GM18526 (cell line): ENCODE data around the gene CTNNBL1.

Source experiments
- POLR2A ChIP-seq: IDR thresholded peaks from 3 replicates; pipeline ENCODE4 v1.6.1; 2011; ENCODE audit not compliant: insufficient read length; ENCODE audit errors: extremely low read depth

The CTNNBL1 gene

DNA sequence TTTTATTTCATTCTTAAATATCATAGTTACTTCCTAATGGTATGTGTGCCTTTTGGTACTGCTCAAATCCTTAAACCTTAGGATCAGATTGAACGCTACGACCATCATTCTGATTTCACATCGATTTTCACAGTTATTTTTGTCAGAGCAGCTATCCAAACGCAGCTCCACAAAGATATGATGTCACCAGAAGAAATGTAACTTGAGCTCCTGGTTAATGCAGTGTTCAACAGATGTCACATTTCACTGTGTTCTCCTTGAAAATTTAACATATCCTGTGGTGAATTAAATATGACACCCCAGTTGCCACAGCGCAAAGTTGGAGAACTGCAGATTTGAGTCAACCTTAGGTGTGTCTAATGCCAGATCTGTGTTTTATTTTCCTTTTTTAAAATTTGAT, 81.4 kb downstream of the CTNNBL1 start:
- no peak for TF ChIP-seq POLR2A

DNA sequence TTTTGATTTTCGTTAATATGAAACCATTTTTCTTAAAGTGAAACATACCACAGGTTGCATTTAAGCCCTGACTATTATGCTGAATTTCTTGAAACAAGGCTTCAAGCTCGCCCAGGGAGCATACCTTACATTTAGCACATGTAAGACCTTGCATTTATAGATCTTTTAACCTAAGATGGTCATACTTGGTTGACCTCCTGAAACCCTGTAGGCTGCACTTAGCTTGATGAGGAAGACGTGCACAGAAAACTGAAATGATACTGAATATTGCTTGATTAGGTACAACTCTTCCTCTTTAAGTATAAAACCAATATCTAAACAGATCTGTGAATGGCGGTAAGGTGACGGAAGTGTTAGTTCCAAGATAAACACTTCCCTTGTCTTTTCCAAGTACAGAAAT, 82.2 kb downstream of the CTNNBL1 start:
- TF ChIP-seq POLR2A: no peak

DNA sequence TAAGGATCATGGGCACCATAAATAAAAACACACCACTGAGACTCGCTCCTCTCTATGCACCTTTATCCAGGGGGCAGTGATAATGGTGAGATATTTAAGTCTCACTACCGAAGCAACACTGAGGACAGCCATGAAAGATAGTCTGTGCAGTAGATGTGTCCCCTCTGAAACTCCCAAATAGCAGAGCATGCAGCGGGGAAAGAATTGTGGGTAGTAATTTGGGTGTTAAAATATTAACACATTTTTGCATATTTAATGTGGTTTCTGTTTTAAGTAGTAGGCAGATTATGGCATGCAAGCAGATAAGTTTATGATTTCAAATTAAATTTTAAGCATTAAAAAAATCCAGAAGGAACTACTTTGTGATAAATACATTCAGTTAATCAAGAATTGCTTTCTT, 82.7 kb downstream of the CTNNBL1 start:
- no peak for TF ChIP-seq POLR2A

DNA sequence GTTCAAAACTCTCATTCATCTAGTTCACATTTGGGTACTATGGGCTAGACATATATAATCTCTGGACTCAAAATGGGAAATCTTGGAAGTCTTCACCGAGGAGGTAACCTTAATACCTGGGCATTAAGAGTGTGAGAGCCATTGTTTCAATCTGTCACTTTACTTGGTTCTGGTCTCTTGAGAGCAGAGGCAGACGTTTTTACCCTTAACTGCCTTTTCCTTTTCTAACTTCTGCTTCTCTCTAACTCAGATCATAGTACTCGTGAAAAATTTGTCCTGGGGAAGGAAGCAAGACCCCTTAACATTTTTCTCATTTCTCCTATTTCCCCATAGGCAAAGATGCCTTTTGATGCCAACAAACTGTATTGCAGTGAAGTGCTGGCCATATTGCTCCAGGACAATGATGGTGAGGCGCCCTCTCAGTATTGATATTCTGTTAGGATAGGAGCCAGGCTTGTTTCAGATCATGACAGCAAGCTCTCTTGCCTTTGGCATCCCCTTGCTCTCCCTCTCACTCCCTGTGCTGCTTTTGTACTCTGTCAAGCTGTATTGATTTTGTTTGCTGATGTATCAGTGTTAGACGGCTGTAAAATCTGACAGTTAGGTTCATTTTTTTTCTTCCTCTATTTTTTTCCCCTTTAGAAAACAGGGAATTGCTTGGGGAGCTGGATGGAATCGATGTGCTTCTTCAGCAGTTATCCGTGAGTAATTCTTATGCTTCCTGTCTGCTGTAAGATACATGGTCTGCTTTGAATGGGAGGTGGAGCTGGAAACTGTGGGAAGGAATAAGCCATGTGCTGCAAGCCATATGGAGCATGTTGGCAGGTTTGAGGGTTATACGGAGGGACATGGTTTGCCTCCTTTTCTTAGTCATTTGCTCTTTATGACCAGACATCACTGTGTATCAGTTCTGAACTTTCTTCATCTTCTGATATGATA, 83.5 kb downstream of the CTNNBL1 start:
- no peak for TF ChIP-seq POLR2A

DNA sequence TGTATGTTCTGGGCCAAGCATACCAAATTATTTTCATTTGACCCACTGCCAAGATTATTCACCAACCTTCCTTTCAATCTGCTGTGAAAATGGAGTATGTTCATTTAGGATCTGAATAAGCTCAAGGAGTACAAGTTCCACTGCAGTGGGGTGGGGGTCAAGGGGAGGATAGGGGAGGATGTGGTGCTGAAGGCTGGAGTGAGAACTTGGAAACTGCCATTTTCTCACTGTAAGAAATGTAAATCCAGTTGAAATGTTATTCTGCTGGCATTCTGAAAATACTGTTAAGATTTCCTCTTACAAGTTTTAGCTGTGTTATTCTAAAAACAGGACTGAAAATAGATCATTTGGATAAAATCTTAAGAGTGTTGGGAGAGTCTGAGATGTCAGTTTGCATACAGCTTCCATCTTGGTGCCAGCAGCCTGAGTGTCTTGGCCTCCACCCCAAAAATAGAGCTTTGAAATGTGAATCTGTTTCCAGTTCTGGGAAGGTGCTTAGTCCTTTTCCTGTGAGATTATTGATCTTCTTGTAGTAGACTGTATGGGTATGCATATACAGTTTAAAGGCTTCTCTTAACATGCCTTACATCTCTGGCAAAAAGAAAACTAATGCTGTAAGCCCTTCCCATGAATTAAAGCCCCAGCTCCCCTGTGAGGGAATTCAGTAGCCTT, 84.3 kb downstream of the CTNNBL1 start:
- no peak for TF ChIP-seq POLR2A

DNA sequence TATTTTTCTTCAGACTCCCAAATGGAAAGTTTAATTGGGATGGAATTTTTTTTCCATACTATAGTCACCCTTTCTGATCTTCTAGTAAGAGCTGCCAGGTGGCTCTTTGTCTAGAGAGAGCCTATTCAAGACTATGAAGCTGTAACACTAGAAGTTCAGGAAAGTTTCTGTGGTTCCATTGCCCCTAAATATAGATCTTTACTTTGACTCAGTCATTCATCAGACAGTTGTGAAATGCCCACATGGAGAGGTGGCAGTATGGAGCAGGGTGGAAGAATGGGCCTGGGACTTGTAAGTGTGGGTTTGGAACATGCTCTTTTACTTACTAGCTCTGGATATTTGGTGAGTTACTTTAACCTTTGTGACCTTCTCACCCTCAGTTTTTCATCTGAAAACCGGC, 87.8 kb downstream of the CTNNBL1 start:
- TF ChIP-seq POLR2A: no peak

DNA sequence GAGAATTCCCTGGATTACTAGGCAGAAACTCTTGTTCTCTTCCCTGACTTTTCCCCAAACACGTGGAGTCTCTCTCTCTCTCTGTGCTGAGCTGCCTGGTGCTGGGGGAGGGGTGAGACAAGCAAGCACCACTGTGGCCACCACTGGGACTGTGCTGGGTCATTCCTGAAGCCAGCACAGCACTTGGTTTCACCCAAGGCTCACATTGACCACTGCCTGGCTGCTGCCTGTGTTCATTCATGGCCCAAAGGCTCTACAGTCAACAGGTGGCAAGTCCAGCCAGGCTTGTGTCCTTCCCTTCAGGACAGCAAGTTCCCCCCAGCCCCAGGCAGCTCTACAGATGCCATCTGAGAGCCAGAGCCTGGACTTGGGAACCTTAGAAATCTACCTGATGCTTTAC, 92.2 kb downstream of the CTNNBL1 start:
- TF ChIP-seq POLR2A: no peak

DNA sequence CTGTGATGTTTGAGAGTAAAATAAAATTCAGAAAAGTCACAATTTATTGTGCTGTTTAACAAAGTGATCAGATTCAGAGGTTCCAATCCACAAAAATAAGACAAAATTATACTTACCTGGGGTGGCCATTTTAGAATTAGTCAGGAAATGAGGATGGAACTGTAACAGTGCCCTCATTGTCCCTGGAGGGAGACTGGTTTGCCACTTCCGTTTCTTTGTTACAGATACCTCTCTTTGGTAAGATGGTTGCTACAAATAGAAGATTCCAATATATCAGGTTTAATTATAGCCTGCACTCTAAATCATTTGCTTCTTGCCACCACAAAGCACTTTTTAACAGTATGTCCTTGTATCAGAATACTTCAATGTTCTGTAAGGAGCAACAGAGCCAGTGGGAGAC, 95.6 kb downstream of the CTNNBL1 start:
- no peak for TF ChIP-seq POLR2A

DNA sequence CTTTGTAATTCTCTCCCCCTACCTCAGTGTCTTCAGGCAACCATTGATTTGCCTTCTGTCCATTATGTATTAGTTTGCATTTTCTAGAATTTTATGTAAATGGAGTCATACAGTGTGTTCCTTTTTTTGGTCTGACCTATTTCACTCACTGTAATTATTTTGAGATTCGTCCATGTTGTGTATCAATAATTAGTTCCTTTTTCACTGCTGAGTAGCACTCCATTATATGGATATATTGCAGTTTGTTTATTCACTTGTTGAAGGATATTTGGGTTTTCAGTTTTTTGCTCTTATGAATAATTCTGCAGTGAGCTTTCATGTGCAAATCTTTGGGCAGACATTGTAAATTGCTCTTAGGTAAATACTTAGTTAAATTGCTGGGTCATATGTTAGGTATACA, 97.1 kb downstream of the CTNNBL1 start:
- no peak for TF ChIP-seq POLR2A

DNA sequence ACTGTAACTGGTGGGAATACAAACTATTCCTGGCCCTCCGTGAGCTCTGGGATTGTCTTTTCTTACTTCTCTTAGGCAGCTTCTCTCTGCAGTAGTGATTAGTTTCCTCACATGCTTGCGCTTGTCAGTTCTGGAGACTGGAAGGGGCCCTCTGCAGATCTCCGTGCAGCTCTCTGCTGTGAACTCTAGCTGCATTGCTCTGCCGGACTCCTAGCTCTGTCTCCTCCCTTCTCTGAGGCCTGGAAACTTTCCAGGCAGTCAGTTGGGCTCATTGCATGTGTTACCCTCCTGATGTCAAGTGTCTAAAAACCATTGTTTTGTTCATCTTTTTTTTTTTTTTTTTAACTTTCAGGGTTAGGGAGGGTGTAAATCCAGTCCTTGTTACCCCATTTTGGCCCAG, 102.3 kb downstream of the CTNNBL1 start:
- no peak for TF ChIP-seq POLR2A

DNA sequence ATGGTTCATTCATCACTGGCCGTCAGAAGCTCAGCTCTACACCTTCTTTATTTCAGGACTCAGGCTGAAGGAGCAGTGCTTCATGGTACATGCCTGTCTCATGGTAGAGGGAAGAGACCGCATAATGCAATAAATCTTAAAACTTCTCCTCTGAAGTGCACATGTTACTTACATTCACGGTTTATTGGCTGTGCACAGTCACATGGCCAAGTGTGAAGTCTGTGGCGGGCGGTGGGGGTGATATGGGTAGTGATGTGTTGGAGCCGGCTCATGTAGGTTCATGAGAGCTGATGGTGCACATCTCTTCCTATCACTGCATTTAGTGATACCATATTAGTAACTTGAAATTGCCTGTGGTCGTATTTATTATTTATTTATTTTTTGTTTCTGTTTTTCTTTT, 102.9 kb downstream of the CTNNBL1 start:
- TF ChIP-seq POLR2A: no peak

DNA sequence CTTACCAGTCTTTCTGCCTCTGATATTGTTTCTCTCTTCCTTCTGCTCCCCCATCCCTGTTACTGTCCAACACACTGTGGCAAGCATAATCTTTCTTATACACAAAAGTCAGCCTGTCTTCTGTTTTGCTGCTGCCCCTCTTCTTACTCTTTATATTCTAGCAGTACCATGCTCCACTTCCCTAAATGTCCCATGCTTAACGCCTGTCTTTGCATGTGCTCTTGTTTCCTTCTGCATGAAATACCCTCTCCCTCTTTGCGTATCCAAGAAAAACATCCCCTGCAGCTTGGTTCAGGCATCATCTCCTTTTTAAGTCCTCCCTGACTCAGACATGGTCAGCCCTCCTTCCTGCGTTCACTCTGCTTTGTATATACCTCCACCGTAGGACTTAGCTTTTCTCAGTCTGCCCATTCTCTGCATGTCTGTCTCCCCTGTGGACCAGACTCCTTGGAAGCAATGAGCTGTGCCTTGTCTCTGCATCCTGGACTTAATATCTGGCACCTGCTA, 103.9 kb downstream of the CTNNBL1 start:
- no peak for TF ChIP-seq POLR2A

DNA sequence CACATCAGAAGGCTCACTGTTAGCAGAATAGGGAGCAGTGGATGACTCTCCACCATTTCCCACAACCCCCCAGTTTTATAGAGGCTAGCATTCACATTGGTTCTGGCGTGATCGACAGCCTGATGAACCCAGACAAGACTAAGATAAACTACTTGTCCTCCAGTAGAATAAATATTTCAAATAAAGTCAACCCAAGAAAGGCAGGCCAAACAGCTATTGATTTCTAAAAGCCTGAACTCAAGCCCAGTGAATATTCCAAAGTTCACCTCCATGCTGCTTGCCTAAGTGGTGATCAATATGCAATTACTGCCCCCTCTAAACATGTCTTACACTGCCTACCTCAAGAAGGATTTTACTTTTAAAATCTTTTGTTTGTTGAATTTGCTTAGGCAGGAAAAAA, 104.5 kb downstream of the CTNNBL1 start:
- no peak for TF ChIP-seq POLR2A

DNA sequence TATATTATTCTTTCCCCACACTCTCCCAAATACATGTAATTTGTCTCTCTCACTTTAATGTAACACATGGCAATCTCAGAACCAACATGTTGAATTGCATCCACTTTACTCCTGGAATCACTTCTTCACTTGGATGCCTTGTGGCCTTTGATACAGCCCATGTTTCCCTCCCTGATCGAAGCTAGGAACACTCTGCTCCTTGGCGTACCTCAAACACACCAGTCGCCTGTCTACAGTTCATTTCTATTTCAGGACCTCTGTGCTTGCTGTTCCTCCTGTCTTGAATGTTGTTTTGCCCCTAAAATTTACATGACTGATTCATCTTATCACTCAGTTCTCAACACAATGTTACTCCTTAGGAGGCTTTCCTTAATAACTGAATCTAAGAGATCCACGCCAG, 106.8 kb downstream of the CTNNBL1 start:
- no peak for TF ChIP-seq POLR2A

DNA sequence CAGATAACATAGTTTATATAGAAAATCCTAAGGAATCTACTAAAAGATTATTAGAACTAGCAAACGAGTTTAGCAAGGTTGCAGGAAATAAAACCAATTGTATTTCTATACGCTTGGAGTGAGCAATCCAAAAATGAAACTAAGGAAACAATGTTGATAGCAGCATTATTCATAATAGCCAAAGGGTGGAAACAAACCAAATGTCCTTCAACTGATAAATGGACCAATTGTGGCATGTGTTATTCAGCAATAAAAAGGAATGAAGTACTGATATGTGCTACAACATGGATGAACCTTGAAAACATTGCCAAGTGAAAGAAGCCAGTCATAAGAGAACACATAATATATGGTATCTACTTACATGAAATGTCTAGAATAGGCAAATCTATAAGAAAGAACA, 108.1 kb downstream of the CTNNBL1 start:
- no peak for TF ChIP-seq POLR2A
